Measurements from ENCODE around the gene CCNB1IP1.
"Not testable (repeated sequence)": the region's sequence is repeated elsewhere in the genome, so short reads cannot be mapped to it uniquely, and the experiment has no call there.

GRCh38 chr14:20281998-20282397, 51.1 kb downstream of the CCNB1IP1 start:
- not testable (repeated sequence) for TF ChIP-seq CTCF, POLR2A (IDR thresholded peaks at IDR 0.05)

All from tibial nerve (tissue), 3 donors.